HepG2 (cell line): Measurements from ENCODE around the gene UCP3. TPM values are rescaled to one million over a fixed set of nuclear protein-coding genes. Genes with fewer than 3 reads are reported as not detected.

Experiments
- BRD4 ChIP-seq: sonication (generic); formaldehyde crosslinking; IDR thresholded peaks from 2 replicates; pipeline ENCODE4 v1.4.0; 2020; ENCODE audit warnings: missing genetic modification reagents
- CEBPG ChIP-seq: IDR thresholded peaks from 2 replicates; pipeline ENCODE4 v1.6.1; 2016
- GTF2F1 ChIP-seq: fragments of 150-350 bp; IDR thresholded peaks from 2 replicates; pipeline ENCODE4 v1.6.1; 2014; ENCODE audit warnings: low read length
- ISX ChIP-seq: sonication (generic); formaldehyde crosslinking; conservative IDR thresholded peaks from 2 replicates; pipeline ENCODE4 v1.5.0; 2020; ENCODE audit warnings: missing genetic modification reagents
- NFAT5 ChIP-seq: sonication (generic); formaldehyde crosslinking; IDR thresholded peaks from 2 replicates; pipeline ENCODE4 v1.4.0; 2020; ENCODE audit warnings: missing genetic modification reagents
- RAD51 ChIP-seq: fragments of 450-650 bp; IDR thresholded peaks from 2 replicates; pipeline ENCODE4 v1.6.1; 2016; ENCODE audit warnings: borderline replicate concordance
- SMAD3 ChIP-seq: sonication (generic); formaldehyde crosslinking; IDR thresholded peaks from 2 replicates; pipeline ENCODE4 v1.4.0; 2020; ENCODE audit warnings: missing genetic modification reagents
- SPEN ChIP-seq: sonication (generic); formaldehyde crosslinking; IDR thresholded peaks from 2 replicates; pipeline ENCODE4 v1.5.1; 2020; ENCODE audit warnings: low read depth, mild to moderate bottlenecking, missing genetic modification reagents
- SRY ChIP-seq: sonication (generic); formaldehyde crosslinking; IDR thresholded peaks from 2 replicates; pipeline ENCODE4 v1.8.0; 2022; ENCODE audit warnings: mild to moderate bottlenecking, missing genetic modification reagents
- ZBTB21 ChIP-seq: sonication (generic); formaldehyde crosslinking; IDR thresholded peaks from 2 replicates; pipeline ENCODE4 v1.4.0; 2020; ENCODE audit warnings: missing genetic modification reagents
- ZFAT ChIP-seq: sonication (generic); formaldehyde crosslinking; conservative IDR thresholded peaks from 2 replicates; pipeline ENCODE4 v1.8.1; 2023; ENCODE audit warnings: missing genetic modification reagents, inconsistent platforms
- ZNF253 ChIP-seq: sonication (generic); formaldehyde crosslinking; IDR thresholded peaks from 2 replicates; pipeline ENCODE4 v1.8.0; 2022; ENCODE audit warnings: mild to moderate bottlenecking, missing genetic modification reagents, borderline replicate concordance
- ZNF3 ChIP-seq: IDR thresholded peaks from 2 replicates; pipeline ENCODE4 v1.7.0; 2017; ENCODE audit warnings: inconsistent platforms
- ZNF709 ChIP-seq: sonication (generic); formaldehyde crosslinking; IDR thresholded peaks from 2 replicates; pipeline ENCODE4 v1.5.0; 2020; ENCODE audit warnings: mild to moderate bottlenecking, missing genetic modification reagents
- ZNF792 ChIP-seq: IDR thresholded peaks from 2 replicates; pipeline ENCODE4 v1.6.1; 2016
- polyA plus RNA-seq, 8 experiments: library from polyadenylated mRNA; depleted of rRNA in 3 of 8; stranded (reverse) in 7 of 8; unstranded in 1 of 8; fragments of >200 nt; fragmentation: Illumina TruSeq in 4 of 8; extraction: Trizol in 4 of 8; gene quantifications; 2 replicates each; pipeline versions ENCODE4 v1.2.1 to v1.2.3, GENCODE V29; 2011 to 2016; ENCODE audit warnings: low read depth in 4 of 8, missing spikeins in 1 of 8, mixed read lengths in 1 of 8; ENCODE audit not compliant: insufficient read depth in 1 of 8
- total RNA-seq, 5 experiments: library from RNA; depleted of rRNA; stranded (reverse); fragments of >200 nt; fragmentation: Illumina TruSeq; extraction: Trizol; gene quantifications; 2 replicates each; pipeline ENCODE4 v1.2.3, GENCODE V29; 2016; ENCODE audit warnings: low read depth in 1 of 5
- TF ChIP-seq, protein P1 (sequence below): sonication (generic); formaldehyde crosslinking; IDR thresholded peaks from 2 replicates; pipeline ENCODE4 v1.4.0; 2020; ENCODE audit warnings: mild to moderate bottlenecking, missing genetic modification reagents
- TF ChIP-seq, protein P2 (sequence below), 2 experiments: IDR thresholded peaks; 2 replicates each; pipeline ENCODE4 v1.6.1; 2011 to 2012; ENCODE audit warnings: low read length in 2 of 2, borderline replicate concordance in 1 of 2, low read depth in 1 of 2, mild to moderate bottlenecking in 1 of 2, moderate library complexity in 1 of 2
- TF ChIP-seq, protein P3 (sequence below): sonication (generic); formaldehyde crosslinking; IDR thresholded peaks from 2 replicates; pipeline ENCODE4 v1.8.1; 2022; ENCODE audit warnings: mild to moderate bottlenecking, missing genetic modification reagents

Gene UCP3
- total and polyA plus RNA-seq, 2 of the 13 experiments (the other 11 are each of a cell fraction or from before 2014, with no cell fraction given), result 0.37 TPM; not detected in 1

- TF ChIP-seq ZNF3 (no peak), CEBPG (CRISPR knock-in tag) (no peak), ZBTB21 (CRISPR knock-in tag) (no peak), SPEN (CRISPR knock-in tag) (no peak), BRD4 (CRISPR knock-in tag) (no peak), SMAD3 (CRISPR knock-in tag) (0 out of 2 replicates have a peak, but pooled peaks have one; percentile 22), ISX (CRISPR knock-in tag) (no peak), GTF2F1 (no peak), ZNF792 (0 out of 2 replicates have a peak, but pooled peaks have one; percentile 54), ZNF253 (no peak), NFAT5 (CRISPR knock-in tag) (no peak), ZFAT (no peak), RAD51 (no peak), ZNF709 (CRISPR knock-in tag) (no peak), SRY (CRISPR knock-in tag) (0 out of 2 replicates have a peak, but pooled peaks have one; percentile 26)
- TF ChIP-seq, protein P1, sequence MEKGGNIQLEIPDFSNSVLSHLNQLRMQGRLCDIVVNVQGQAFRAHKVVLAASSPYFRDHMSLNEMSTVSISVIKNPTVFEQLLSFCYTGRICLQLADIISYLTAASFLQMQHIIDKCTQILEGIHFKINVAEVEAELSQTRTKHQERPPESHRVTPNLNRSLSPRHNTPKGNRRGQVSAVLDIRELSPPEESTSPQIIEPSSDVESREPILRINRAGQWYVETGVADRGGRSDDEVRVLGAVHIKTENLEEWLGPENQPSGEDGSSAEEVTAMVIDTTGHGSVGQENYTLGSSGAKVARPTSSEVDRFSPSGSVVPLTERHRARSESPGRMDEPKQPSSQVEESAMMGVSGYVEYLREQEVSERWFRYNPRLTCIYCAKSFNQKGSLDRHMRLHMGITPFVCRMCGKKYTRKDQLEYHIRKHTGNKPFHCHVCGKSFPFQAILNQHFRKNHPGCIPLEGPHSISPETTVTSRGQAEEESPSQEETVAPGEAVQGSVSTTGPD (CRISPR knock-in tag), result 0 out of 2 replicates have a peak, but pooled peaks have one; percentile 43
- TF ChIP-seq, protein P2, sequence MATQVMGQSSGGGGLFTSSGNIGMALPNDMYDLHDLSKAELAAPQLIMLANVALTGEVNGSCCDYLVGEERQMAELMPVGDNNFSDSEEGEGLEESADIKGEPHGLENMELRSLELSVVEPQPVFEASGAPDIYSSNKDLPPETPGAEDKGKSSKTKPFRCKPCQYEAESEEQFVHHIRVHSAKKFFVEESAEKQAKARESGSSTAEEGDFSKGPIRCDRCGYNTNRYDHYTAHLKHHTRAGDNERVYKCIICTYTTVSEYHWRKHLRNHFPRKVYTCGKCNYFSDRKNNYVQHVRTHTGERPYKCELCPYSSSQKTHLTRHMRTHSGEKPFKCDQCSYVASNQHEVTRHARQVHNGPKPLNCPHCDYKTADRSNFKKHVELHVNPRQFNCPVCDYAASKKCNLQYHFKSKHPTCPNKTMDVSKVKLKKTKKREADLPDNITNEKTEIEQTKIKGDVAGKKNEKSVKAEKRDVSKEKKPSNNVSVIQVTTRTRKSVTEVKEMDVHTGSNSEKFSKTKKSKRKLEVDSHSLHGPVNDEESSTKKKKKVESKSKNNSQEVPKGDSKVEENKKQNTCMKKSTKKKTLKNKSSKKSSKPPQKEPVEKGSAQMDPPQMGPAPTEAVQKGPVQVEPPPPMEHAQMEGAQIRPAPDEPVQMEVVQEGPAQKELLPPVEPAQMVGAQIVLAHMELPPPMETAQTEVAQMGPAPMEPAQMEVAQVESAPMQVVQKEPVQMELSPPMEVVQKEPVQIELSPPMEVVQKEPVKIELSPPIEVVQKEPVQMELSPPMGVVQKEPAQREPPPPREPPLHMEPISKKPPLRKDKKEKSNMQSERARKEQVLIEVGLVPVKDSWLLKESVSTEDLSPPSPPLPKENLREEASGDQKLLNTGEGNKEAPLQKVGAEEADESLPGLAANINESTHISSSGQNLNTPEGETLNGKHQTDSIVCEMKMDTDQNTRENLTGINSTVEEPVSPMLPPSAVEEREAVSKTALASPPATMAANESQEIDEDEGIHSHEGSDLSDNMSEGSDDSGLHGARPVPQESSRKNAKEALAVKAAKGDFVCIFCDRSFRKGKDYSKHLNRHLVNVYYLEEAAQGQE (IDR thresholded peaks at IDR 0.05; ENCODE audit: borderline replicate concordance in 1 of 2, low read depth in 1 of 2, low read length in 2 of 2), result no peak
- TF ChIP-seq, protein P3, sequence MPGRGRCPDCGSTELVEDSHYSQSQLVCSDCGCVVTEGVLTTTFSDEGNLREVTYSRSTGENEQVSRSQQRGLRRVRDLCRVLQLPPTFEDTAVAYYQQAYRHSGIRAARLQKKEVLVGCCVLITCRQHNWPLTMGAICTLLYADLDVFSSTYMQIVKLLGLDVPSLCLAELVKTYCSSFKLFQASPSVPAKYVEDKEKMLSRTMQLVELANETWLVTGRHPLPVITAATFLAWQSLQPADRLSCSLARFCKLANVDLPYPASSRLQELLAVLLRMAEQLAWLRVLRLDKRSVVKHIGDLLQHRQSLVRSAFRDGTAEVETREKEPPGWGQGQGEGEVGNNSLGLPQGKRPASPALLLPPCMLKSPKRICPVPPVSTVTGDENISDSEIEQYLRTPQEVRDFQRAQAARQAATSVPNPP (CRISPR knock-in tag), result no peak
Observed at GRCh38 chr11:73950869-73951710, 57.8 kb downstream of the UCP3 start, which contains the start of gene DNAJB13 (continued).
